CD4-positive, alpha-beta T cell treated with Interleukin-12 subunit alpha and Interleukin-12 subunit beta, for 1 hour (primary cell): Measurements from ENCODE around the gene SSU72.
"Not testable (repeated sequence)": the region's sequence is repeated elsewhere in the genome, so short reads cannot be mapped to it uniquely, and the experiment has no call there.

Experiments
- DNase-seq: peaks from one replicate; pipeline ENCODE4 v3.0.0-alpha.2; 2020

SSU72 gene

DNA sequence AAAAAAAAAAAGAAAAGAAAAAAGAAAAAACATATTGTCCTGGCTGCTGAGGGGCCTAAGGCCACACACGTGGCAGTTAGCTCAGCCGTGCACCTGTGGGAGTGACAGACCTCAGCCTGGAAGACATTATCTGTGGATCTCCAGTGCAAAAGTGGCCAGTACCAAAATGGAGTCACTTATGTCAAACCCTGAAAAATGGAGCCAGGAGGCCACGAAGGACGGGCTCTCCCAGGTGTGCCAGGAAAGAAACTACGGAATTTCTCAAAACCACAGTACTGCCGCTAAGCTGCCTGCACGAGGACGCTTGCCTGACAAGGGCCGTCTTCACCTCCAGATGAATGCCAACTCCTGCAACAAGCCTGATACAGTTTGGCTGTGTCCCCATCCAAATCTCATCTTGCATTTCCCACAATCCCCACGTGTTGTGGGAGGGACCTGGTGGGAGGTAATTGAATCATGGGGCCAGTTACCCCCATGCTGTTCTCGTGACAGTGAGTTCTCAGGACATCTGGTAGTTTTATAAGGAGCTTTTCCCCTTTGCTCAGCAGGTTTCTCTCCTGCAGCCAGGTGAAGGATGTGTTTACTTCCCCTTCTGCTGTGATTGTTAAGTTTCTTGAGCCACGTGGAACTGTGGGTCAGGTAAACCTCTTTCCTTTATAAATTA, 35.3 kb upstream of the SSU72 start:
- DNase-seq = no peak

DNA sequence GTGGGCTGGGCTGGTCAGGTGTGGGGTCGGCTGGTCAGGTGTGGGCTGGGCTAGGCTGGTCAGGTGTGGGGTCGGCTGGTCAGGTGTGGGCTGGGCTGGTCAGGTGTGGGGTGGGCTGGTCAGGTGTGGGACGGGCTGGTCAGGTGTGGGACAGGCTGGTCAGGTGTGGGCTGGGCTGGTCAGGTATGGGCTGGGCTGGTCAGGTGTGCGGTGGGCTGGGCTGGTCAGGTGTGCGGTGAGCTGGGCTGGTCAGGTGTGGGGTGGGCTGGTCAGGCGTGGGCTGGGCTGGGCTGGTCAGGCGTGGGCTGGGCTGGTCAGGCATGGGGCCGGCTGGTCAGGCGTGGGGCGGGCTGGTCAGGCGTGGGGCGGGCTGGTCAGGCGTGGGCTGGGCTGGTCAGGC, 31.6 kb upstream of the SSU72 start:
- DNase-seq = no peak

DNA sequence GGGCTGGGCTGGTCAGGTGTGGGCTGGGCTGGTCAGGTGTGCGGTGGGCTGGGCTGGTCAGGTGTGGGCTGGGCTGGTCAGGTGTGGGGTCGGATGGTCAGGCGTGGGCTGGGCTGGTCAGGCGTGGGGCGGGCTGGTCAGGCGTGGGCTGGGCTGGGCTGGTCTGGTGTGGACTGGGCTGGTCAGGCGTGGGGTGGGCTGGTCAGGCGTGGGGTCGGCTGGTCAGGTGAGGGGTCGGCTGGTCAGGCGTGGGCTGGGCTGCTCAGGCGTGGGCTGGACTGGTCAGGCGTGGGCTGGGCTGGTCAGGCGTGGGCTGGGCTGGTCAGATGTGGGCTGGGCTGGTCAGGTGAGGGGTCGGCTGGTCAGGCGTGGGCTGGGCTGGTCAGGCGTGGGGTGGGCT, 31.1 kb upstream of the SSU72 start:
- DNase-seq = no peak

DNA sequence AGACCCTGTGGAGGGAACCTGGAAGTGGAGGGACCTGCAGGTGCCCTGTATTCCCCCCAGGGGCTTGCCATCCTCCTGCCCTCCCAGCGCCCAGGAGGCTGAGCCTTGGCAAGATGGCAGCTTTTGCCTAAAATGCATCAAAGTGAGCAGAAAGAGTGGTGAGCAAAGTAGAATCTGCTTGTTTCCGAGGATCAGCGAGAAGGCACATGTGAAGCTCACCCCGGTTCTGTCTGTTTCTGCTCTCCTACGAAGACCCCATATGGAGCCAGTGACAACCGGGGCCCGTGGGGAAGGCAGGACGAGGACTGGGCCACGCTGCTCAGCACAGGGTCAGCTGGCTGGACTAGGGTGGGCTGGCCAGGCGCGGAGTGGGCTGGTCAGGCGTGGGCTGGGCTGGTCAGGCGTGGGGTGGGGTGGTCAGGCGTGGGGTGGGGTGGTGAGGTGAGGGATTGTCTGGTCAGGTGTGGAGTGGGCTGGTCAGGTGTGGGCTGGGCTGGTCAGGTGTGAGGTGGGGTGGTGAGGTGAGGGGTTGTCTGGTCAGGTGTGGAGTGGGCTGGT, 30.4 kb upstream of the SSU72 start:
- DNase-seq = no peak

DNA sequence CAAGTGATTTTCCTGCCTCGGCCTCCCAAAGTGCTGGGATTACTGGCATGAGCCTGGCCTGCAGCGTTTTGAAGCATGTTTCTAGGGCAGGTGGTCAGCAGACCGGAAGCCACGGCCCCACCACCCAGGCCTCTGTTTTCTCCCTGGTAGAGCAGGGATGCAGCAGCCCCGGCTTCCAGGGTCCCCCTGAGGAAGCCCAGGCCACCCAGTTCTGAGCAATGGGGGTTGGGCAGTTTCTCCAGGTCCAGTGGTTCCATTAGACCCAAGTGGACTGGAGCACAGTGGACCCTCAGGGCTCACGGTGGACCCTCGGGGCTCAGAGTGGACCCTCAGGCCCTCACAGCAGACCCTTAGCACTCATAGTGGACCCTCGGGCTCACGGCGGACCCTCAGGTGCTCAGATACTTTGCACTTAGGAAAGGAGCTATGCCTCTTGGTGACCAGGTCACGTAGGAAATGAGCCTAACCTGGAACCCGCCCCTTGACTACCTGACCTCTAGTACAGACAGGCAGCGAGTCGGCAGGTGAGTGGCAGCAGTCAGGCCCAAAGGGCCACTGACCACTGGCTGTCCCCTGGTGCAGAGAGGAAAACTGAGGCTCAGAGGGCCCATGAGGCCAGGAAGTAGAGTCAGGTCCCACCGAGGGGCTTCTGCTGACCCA, 29.8 kb upstream of the SSU72 start:
- no peak for DNase-seq

DNA sequence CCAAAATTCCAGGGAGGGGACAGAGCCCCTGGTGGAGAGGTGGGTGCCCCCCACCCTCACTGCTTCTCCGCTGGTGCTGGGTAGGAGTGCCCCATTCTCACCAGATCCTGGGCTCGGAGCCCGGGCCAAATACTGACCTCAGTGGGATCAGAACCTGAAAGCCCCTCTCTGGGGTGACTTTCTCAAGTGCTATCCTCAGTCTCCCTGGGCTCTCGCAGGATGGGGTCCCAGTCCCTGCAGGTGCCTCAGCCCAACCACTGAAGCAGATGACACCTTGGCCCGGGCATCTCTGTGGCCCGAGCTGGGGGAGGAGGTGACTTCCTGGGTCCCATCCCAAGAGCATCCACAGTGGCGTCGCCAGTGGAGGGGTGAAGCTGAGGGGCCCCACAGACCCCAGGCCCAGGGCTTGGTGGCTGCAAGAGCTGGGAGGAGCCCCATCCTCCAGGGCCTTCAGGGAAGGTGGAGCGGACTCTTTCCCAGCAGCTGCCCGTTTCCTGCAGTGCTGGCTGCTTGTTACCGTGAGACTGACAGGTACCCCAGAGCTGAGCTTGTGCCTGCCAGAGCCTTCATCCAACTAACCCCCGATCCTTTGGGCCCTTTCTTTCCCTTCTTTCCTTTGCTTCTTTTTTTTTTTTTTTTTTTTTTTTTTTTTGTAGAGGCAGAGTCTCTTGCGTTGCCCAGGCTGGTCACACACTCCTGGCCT, 29.2 kb upstream of the SSU72 start:
- DNase-seq = no peak

DNA sequence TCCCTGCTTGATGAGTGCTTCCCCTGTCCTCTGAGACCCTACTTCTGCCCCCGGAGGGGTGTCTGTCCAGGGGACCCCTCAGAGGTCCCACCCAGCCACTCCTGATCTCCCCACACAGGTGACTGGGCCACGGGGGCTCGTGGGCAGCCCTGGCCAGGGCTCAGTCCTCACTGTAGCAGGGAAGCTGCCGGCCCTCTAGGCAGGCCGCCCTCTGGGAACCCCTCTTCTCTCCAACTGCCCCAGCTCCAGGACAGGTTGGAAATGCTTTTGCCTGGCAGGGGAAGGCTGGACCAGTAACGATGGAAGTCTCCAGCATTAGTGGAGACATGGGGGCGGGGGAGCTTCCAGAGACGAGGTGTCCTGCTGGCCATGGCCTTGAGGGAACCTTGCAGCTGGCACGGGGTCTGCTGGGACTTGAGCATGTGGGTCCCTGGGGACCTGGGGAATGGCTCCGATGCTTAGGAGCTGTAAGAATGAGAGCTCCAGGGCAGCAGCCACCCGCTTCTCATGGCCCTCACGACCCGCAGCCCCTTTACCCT, 28.4 kb upstream of the SSU72 start:
- no peak for DNase-seq

DNA sequence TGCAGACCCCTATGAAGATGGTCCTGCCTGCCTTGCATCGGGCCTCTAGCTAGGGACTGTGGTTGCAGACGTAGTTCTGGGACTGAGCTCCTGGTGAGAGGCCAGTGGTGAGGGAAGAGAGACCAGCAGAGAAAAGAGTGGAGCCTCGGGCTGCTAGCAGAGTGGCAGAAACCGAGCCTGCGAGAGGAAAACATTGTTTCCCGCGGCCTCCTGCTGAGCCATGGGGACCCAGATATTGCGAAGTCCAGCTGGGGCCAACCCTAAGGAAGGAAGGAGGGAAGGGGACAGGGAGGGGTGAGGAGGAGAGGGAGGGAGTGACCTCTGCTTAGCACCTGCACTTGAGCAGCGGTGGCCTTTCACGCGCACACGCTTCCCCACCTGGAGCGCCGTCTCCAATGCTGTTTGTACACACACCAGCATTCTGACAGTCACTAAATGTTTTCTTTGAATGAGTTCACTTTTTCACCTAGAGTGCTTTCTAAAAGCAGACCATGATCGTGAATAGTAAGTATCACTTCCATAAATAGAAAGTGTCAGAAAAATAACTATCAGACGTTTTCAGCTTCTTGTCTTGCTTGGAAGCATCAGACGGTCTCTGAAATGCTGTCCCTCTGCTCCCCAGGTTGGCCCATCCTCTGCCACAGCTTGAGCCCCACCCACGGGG, 27.8 kb upstream of the SSU72 start:
- no peak for DNase-seq

DNA sequence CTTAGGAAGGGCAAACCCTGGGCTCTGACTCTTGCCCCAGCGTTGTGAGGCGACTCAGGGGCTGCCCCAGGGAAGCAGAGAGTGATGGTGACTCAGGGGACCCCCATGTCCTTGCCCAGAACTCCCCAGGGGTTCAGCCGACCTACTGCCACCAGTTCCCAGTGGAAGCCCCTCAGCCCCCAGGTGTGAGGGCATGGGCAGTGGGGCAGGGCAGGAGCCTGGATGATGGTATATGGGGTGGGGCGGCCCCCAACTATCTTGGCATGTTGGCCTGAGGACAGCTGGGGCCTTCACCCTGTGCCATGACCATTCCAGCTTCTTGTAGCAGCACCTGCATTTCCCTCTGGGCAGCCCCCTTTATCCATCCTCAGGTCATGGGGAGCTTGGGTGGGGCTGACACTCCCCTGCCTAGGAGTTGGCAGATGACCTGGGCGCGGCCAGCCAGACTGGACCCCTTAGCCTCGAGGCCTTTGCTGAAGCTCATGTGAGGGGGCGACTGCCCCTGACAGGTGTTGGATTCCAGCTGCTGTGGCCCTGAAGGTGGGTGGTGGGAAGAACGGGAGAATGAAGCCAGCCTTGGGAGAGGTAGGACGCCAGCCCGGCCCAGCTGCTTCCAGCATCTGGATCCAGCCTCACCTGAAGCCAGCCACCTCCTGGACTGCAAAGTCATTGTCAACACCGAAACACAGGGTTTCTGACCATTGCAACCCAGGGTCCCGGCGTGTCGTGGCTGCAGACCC, 27.1 kb upstream of the SSU72 start:
- DNase-seq = no peak

DNA sequence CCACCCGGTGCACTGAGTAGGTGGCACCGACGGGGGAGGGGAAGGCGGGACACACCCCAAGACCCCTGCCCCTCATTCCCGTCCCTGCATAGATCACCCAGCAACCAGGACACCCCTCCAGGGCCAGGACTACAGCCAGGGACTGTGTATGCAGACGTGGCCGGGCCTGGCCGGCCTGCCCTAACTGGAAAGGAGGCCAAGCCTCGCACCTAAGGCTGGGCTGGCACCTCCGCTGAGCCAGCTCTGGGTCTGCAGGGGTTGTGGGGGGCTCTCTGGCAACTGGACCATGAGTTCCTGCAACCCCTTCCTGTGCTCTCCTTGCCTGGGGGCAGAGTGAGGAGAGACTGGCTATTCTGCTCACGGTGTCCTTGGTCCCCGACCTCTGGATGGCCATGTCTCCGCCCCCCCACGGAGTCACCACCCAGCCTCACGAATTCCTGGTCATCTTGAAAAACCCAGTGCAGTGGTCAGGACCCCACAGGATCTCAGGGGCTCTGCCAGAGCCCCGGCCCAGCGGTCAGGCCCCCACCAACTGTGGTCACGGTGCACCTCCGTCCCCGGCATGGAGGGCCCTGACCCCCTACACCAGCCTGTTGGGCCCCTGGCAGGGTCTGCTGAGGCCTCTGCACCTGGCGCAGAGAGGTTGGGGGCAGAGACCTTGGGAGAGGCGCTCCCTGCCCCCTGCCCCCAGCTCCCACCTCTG, 26.3 kb upstream of the SSU72 start:
- DNase-seq = no peak

DNA sequence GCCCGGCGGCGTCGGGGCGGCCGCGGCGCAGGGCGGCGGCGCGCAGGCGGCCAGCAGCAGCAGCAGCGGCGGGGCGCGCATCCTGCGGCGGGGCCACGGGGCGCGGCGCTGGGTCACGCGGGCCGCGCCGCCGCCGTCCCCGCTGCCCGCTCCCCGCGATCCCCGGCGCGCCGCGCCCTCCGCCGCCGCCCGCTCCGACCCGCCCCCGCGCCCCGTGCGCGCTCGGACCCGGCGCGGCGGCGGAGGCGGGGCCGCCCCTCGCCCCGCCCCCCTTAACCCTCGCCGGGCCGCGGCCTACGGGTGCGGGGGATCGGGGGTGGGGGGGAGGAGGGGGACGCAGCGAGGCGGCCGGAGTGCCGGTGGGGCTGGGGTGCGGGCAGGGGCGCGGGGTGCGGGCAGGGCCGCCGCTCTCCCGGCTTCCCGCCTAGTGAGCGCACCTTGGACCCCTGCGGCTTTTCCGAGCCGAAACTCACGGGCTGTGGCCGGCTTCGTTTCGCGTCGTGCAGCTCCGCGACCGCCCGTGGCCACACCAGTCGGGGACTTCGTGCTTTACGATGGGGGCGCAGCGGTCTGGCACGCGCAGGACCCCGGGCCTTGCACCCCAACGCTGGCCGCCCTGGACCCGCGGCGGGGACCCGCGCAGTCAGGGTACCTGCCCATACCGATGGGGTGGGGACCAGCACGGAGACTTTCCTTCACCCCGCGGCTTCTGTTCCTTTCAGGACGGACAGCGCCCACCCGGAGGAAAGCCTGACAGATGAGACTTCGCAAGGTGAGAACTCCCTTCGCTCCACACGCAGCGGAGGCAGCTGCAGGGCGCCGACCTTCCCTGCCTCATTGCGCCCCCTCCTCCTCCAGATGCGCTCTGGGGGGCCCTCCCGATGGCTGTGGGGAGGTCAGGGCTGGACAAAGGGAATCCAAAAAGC, 25.5 kb upstream of the SSU72 start, which contains the start of gene FNDC10:
TSS of gene FNDC10 (minus strand) at position 201 of the 926 bp plus-strand sequence. CDS start at position 81, 120 bp downstream.
- no peak for DNase-seq

DNA sequence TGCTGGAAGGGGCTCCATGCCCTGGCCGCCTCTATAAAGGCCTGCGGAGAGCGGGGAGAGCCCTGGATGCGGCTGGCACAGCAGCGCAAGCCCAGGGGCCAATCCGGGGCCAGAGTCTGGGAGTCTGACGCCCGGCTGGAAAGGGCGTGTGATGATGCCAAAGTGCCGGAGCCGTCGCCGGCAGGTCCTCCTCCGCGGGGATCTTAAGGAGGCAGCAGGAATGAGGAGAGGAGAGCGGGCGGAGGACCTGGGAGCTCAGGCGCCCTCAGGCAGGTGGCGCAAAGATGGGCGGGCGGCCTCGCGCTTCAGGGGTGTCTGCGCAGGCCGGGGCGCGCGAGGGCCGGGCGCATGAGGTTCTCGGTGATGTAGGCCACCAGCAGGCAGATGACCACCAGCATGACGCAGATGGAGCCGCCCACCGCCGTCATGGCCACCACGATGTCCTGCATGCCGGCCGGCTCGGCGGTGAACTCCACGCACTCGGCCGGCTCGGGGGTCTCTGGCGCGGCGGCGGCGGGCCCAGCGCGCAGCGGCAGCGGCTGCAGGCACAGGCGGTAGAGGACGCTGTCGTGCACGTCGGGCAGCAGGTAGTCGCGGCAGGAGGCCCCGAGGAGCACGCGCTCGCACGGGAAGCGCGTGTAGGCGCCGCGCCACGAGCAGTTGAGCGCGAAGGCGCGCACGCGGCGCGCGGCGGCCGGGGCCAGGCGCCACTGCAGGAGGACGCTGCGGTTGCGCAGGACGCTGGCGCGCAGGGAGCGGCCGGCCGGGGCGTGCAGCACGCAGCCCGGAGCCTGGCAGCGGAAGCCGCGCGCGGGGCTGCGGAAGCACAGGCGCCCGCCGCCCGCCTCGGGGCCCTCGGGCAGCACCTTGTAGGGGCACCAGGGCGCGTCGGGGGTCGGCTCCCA, 24.6 kb upstream of the SSU72 start:
- peak; percentile 42 for DNase-seq

DNA sequence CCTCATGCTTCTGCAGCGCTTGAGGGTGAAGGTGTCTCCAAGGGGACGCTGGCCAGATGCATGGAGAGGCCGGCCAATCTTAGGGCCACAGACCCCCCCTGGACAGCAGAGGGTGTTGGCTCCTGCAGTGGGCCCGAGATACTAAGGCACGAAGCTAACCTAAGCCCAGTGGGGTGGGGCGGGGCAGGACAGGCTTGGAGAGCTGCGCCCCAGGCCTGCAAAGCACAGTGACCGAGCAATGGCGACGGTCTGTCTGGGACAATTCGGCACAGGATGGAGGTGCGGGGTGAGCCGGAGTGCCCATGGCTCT, 24.0 kb upstream of the SSU72 start:
- DNase-seq = no peak

DNA sequence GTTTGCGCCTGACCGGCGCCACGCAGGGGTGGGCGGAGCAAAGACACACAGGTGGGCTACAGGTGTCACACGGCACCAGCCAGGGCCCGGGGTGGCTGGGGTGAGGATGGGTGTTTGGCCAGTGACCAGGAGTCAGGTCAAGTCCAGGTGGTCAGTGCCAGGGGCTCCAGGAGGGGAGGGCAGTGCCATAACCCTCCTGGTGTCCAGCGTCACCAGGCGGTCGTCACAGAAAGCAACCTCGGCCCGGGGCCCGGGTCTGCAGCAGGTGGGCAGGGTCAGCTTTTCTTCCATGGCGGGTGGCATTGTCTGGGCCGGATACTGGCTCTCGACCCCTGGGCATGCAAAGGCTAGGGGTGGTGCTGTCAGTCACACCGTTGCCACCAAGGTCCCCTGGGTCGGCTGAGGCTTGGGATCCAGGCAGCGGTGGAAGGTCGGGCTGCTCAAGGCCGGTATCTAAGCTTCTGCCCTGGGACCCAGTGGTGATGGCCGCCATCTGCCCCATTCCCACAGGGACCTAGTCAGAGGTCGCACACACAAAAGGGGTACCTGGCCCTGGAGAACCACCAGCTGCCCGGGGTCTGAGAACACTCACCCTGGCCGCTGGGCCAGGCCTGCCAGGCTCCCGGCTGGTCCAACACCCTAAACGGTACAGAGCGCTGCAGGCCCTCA, 23.5 kb upstream of the SSU72 start:
- no peak for DNase-seq

DNA sequence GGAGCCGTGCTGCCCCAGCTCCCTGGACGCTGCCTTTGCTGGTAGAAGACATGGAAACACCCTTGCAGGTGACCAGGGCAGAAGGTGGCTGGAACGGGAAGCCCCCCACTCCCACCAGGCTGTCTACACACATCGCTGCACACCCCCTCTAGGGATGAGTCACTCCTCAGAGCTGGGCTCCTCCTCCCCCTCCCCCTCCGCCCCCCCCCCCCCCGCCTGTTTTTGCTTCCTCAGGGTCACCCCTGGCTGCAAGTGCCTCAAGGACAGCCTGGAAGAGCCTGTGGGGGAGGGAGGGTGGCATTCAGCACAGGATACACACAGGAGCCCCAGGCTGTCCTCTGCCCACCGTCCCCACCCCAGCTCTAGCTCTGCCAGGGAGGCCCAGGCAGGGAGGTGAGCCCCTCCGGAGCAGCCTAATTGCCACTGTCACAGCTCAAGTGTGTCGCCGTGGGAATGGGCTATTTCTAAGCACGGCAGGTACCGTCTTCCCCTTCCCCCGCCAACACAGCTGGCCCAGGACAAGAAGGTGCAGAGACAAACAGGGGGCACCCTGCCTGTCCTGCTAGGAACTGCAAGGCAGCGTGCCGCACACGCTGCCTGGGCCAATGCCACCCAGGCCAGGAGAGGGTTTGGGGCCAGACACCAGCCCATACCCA, 22.7 kb upstream of the SSU72 start:
- DNase-seq = no peak

DNA sequence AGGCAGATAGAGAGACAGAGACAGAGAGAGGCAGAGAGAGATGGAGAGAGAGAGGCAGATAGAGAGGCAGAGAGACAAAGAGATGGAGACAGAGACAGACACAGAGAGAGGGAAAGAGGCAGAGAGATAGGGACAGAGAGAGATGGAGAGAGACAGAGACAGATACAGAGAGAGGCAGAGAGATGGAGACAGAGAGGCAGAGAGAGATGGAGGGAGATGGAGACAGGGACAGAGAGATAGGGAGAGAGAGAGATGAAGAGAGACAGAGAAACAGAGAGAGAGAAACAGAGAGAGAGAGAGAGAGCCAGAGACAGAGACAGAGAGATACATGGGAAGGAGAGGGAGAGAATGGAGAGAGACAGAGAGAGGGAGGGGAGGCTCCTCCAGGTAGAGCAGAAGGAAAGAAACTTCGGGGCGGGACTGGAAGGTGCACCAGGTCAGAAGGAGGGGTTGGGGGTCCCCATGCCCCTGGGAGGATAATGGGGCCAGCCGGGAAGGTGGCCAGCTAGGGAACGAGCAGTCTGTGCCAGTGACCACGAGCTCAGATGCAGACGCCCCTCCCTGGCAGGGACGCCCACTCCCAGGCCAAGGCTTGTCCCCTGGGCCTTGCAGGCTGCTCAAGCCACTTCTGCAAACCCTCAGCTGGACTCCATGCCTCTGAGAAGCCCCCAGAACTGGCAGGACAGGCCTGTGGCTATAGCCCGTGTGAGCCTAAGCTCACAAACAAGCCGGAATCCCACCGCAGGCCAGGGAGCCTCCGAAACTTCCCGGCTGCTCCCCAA, 22.0 kb upstream of the SSU72 start:
- DNase-seq = no peak

DNA sequence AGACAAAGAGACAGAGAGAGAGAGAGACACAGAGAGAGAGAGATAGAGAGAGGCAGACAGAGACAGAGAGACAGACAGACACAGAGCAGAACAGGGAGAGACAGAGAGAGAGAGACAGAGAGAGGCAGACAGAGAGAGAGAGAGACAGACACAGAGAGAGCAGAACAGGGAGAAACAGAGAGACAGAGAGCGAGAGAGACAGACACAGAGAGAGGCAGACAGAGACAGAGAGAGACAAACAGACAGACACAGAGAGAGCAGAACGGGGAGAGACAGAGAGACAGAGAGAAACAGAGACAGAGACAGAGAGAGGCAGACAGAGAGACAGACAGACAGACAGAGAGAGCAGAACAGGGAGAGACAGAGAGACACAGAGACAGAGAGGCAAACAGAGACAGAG, 20.7 kb upstream of the SSU72 start:
- DNase-seq = not testable (repeated sequence)
